GM21367 (cell line): ENCODE data around the gene KIR3DL1.
"Not testable (repeated sequence)": the region's sequence is repeated elsewhere in the genome, so short reads cannot be mapped to it uniquely, and the experiment has no call there.

Experiments used
- ATAC-seq: cut with Tn5 transposase; IDR thresholded peaks from one replicate; pipeline ENCODE4 v1.9.1; 2021; ENCODE audit not compliant: unreplicated experiment

Gene KIR3DL1

GRCh38 chr19:54806516-54806838 is 9.8 kb upstream of the KIR3DL1 start:
- no peak for ATAC-seq

GRCh38 chr19:54814571-54814970 is 1.7 kb upstream of the KIR3DL1 start:
- ATAC-seq = not testable (repeated sequence)

- no peak for ATAC-seq
Measured at GRCh38 chr19:54817670-54818536, 1.6 kb downstream of the KIR3DL1 start.

GRCh38 chr19:54824416-54824815 is 8.1 kb downstream of the KIR3DL1 start:
- not testable (repeated sequence) for ATAC-seq

GRCh38 chr19:54825326-54825725 is 9.1 kb downstream of the KIR3DL1 start:
- not testable (repeated sequence) for ATAC-seq

- not testable (repeated sequence) for ATAC-seq
Measured at GRCh38 chr19:54828064-54828463, 11.8 kb downstream of the KIR3DL1 start.

- not testable (repeated sequence) for ATAC-seq
Measured at GRCh38 chr19:54832496-54832895, 16.2 kb downstream of the KIR3DL1 start, which contains the start of gene KIR2DS4. Gene KIR2DS4 (plus strand): TSS chr19:54832676.

GRCh38 chr19:54835126-54835525 is 18.9 kb downstream of the KIR3DL1 start:
- not testable (repeated sequence) for ATAC-seq

- ATAC-seq = not testable (repeated sequence)
Measured at GRCh38 chr19:54837522-54837921, 21.3 kb downstream of the KIR3DL1 start.

GRCh38 chr19:54843171-54843570 is 26.9 kb downstream of the KIR3DL1 start:
- not testable (repeated sequence) for ATAC-seq

- ATAC-seq = not testable (repeated sequence)
Measured at GRCh38 chr19:54850061-54850640, 33.9 kb downstream of the KIR3DL1 start, which contains the start of gene KIR3DL2. Gene KIR3DL2 (plus strand): TSS chr19:54850443. CDS start chr19:54850476, 33 bp downstream.

- no peak for ATAC-seq
Measured at GRCh38 chr19:54850930-54851329, 34.7 kb downstream of the KIR3DL1 start.

GRCh38 chr19:54851353-54851752 is 35.1 kb downstream of the KIR3DL1 start:
- ATAC-seq = no peak

- ATAC-seq = not testable (repeated sequence)
Measured at GRCh38 chr19:54855241-54855640, 39.0 kb downstream of the KIR3DL1 start.

- not testable (repeated sequence) for ATAC-seq
Measured at GRCh38 chr19:54858476-54858875, 42.2 kb downstream of the KIR3DL1 start.

GRCh38 chr19:54859421-54859820 is 43.2 kb downstream of the KIR3DL1 start:
- ATAC-seq = not testable (repeated sequence)

- not testable (repeated sequence) for ATAC-seq
Measured at GRCh38 chr19:54863459-54863858, 47.2 kb downstream of the KIR3DL1 start.

- ATAC-seq = no peak
Measured at GRCh38 chr19:54871696-54872095, 55.4 kb downstream of the KIR3DL1 start.

- no peak for ATAC-seq
Measured at GRCh38 chr19:54873990-54874389, 57.7 kb downstream of the KIR3DL1 start, which contains the start of gene FCAR. Gene FCAR (plus strand): TSS chr19:54874235. CDS start chr19:54874290, 55 bp downstream.

- no peak for ATAC-seq
Measured at GRCh38 chr19:54875506-54875905, 59.2 kb downstream of the KIR3DL1 start.

- ATAC-seq = no peak
Measured at GRCh38 chr19:54877471-54877870, 61.2 kb downstream of the KIR3DL1 start.
